Immature natural killer cell (primary cell): ENCODE results near the gene PHYHIPL. TPM values are rescaled to one million over a fixed set of nuclear protein-coding genes. Genes with fewer than 3 reads are reported as not detected.

Experiments used
- DNase-seq, 3 donors: peaks; one replicate each; pipeline ENCODE4 v3.0.0; 2022; ENCODE audit warnings: mixed read lengths in 1 of 3
- H3K27ac Mint-ChIP-seq, 6 donors: one replicate each; pipeline ENCODE4 v1.8.0; 2020; ENCODE audit warnings: mixed read lengths in 6 of 6, mild to moderate bottlenecking in 5 of 6, inconsistent platforms in 4 of 6, moderate library complexity in 3 of 6
- H3K27me3 Mint-ChIP-seq, 3 donors: one replicate each; pipeline ENCODE4 v1.8.0; 2020 to 2021; ENCODE audit warnings: low read depth in 3 of 3, mild to moderate bottlenecking in 3 of 3, mixed read lengths in 3 of 3, moderate library complexity in 3 of 3, inconsistent platforms in 1 of 3
- H3K36me3 Mint-ChIP-seq, 3 donors: one replicate each; pipeline ENCODE4 v1.8.0; 2020; ENCODE audit warnings: mixed read lengths in 3 of 3, inconsistent platforms in 2 of 3, mild to moderate bottlenecking in 2 of 3
- H3K4me1 Mint-ChIP-seq, 2 donors: one replicate each; pipeline ENCODE4 v1.8.0; 2020; ENCODE audit warnings: inconsistent platforms in 2 of 2, mild to moderate bottlenecking in 2 of 2, mixed read lengths in 2 of 2, moderate library complexity in 1 of 2
- H3K4me3 Mint-ChIP-seq, 5 donors: one replicate each; pipeline ENCODE4 v1.8.0; 2020; ENCODE audit warnings: mild to moderate bottlenecking in 5 of 5, mixed read lengths in 5 of 5, inconsistent platforms in 3 of 5, moderate library complexity in 3 of 5
- H3K9me3 Mint-ChIP-seq, 6 donors: one replicate each; pipeline ENCODE4 v1.8.0; 2020; ENCODE audit warnings: mild to moderate bottlenecking in 6 of 6, mixed read lengths in 6 of 6, inconsistent platforms in 4 of 6, moderate library complexity in 3 of 6
- polyA plus RNA-seq, 3 donors: library from polyadenylated mRNA; unstranded; fragments of 300-500 nt; fragmentation: Illumina TruSeq; gene quantifications; one replicate each; pipeline ENCODE4 v1.2.3, GENCODE V29; 2021

The PHYHIPL gene
- polyA plus RNA-seq, 3 donors from 2014 or later = not detected

DNA sequence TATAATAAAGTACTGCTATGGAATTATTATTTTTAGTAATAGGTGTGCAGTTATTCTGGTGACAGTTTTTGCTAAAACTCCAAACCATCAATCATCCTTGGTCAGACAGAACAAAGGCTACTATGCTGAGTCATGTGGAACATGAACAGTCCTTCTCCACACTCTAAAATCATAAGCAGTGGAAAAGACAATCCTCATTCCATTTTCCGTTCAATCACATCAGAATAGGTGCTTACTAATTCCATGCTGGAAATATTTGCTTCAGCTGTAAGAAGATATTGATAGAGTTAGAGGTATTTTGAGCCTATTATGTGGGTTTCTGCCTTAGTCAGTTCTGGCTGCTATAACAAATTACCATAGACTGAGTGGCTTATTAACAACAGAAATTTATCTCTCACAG lies 103.0 kb downstream of the PHYHIPL start:
- Mint-ChIP-seq H3K4me3 (no peak overlapping the region), H3K27ac (no peak overlapping the region), H3K4me1 (no peaks in the 10 kb centered on the region), H3K9me3 (peaks cover 0 to 5% (median 1%) of the 10 kb centered on the region in 6 donors), H3K36me3 (no peaks in the 10 kb centered on the region), H3K27me3 (peaks cover 0 to 3% (median 0%) of the 10 kb centered on the region in 3 donors)
- DNase-seq = no peak

GRCh38 chr10:59279991-59280505 lies 103.6 kb downstream of the PHYHIPL start:
- Mint-ChIP-seq H3K27ac (no peak overlapping the region), H3K9me3 (peaks cover 0 to 4% (median 1%) of the 10 kb centered on the region in 6 donors), H3K36me3 (no peaks in the 10 kb centered on the region), H3K27me3 (peaks cover 0 to 3% (median 0%) of the 10 kb centered on the region in 3 donors), H3K4me1 (no peaks in the 10 kb centered on the region), H3K4me3 (no peak overlapping the region)
- DNase-seq = no peak

- Mint-ChIP-seq H3K4me1 (no peaks in the 10 kb centered on the region), H3K9me3 (peaks cover 0 to 4% (median 0%) of the 10 kb centered on the region in 6 donors), H3K27me3 (peaks cover 0 to 3% (median 0%) of the 10 kb centered on the region in 3 donors)
These were observed 105.4 kb downstream of the PHYHIPL start for GRCh38 chr10:59281861-59282260.

GRCh38 chr10:59283456-59284091 lies 107.1 kb downstream of the PHYHIPL start:
- DNase-seq = no peak
- Mint-ChIP-seq H3K4me3 (no peak overlapping the region), H3K9me3 (peaks cover 0 to 4% (median 0%) of the 10 kb centered on the region in 6 donors), H3K27me3 (peaks cover 0 to 3% (median 2%) of the 10 kb centered on the region in 3 donors), H3K4me1 (no peaks in the 10 kb centered on the region), H3K27ac (no peak overlapping the region), H3K36me3 (no peaks in the 10 kb centered on the region)

More at GRCh38 chr10:59281861-59282260, 105.4 kb downstream of the PHYHIPL start:
- H3K36me3 Mint-ChIP-seq = no peaks in the 10 kb centered on the region
- H3K4me3 Mint-ChIP-seq = no peak overlapping the region
- DNase-seq = no peak
- H3K27ac Mint-ChIP-seq = no peak overlapping the region

GRCh38 chr10:59284118-59284975 lies 107.9 kb downstream of the PHYHIPL start:
- Mint-ChIP-seq H3K36me3 (no peaks in the 10 kb centered on the region), H3K27ac (no peak overlapping the region), H3K9me3 (peaks cover 0 to 4% (median 0%) of the 10 kb centered on the region in 6 donors), H3K4me3 (no peak overlapping the region), H3K27me3 (peaks cover 0 to 3% (median 2%) of the 10 kb centered on the region in 3 donors), H3K4me1 (no peaks in the 10 kb centered on the region)
- no peak for DNase-seq

DNA sequence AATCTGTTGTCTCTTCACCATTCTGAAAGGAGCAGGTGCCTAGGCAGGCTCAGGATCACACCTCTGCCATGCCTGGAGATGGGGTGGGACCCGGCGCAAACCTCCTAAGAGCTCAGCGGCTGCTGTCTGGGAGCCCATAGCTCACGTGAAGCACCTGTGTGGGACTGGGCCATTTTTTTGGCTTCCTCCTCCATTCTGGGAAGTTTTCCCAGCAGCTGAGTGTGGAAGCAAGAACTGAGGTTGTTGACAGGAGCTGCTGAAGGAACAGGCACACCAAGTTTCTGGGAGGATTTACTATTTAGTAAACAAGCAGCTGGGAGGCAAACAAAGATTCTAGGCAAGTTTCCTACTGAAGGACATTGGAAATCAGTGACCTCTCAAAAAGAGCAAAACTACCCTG lies 108.6 kb downstream of the PHYHIPL start:
- Mint-ChIP-seq H3K36me3 (no peaks in the 10 kb centered on the region), H3K27me3 (peaks cover 0 to 3% (median 2%) of the 10 kb centered on the region in 3 donors), H3K4me1 (no peaks in the 10 kb centered on the region), H3K27ac (no peak overlapping the region), H3K9me3 (peaks cover 0 to 6% (median 0%) of the 10 kb centered on the region in 6 donors), H3K4me3 (no peak overlapping the region)
- no peak for DNase-seq

GRCh38 chr10:59285848-59286247 lies 109.4 kb downstream of the PHYHIPL start:
- no peak overlapping the region for H3K27ac Mint-ChIP-seq
- DNase-seq = no peak
- peaks cover 0 to 6% (median 0%) of the 10 kb centered on the region in 6 donors for H3K9me3 Mint-ChIP-seq
- H3K4me3 Mint-ChIP-seq = no peak overlapping the region
- H3K27me3 Mint-ChIP-seq = peaks cover 0 to 3% (median 2%) of the 10 kb centered on the region in 3 donors
- H3K36me3 Mint-ChIP-seq = no peaks in the 10 kb centered on the region
- H3K4me1 Mint-ChIP-seq = no peaks in the 10 kb centered on the region

DNA sequence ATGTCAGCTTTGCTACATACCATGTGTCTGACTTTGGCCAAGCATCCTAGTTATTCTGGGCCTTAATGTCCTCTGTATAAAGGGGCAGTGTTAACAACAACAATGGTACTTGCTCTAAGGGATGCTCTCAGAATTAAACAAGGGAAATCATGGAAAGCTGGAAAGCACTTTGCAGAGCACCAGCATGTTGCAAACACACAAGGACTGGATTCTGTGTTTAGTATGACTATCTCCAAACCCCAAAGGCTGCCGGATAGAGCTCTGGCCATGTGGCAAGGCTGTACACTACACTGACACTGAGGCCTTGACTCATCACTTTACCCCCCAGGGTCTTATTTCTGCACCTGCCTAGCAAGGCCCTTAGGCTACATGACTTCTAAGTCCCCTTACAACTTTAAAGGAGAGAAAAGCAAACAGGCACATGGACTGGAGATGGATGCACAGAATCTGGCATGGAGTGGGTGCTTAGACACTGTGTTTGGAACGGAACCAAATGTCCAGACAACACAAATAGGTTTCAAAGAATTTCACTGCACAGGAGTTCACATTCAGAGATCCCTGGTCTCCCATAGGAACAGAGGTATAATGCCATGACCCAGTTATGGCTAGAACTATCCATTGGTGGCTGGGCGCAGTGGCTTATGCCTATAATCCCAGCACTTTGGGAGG lies 111.3 kb downstream of the PHYHIPL start:
- H3K4me3 Mint-ChIP-seq = no peak overlapping the region
- H3K36me3 Mint-ChIP-seq = no peaks in the 10 kb centered on the region
- H3K27ac Mint-ChIP-seq = no peak overlapping the region
- peaks cover 0 to 6% (median under 1%) of the 10 kb centered on the region in 6 donors for H3K9me3 Mint-ChIP-seq
- peaks cover 0 to 3% (median 2%) of the 10 kb centered on the region in 3 donors for H3K27me3 Mint-ChIP-seq
- no peak for DNase-seq
- H3K4me1 Mint-ChIP-seq = no peaks in the 10 kb centered on the region

GRCh38 chr10:59289853-59290252 lies 113.4 kb downstream of the PHYHIPL start:
- Mint-ChIP-seq H3K27me3 (peaks cover 0 to 2% (median 0%) of the 10 kb centered on the region in 3 donors), H3K27ac (no peak overlapping the region), H3K36me3 (no peaks in the 10 kb centered on the region), H3K4me3 (no peak overlapping the region), H3K9me3 (peaks cover 0 to 6% (median 3%) of the 10 kb centered on the region in 6 donors), H3K4me1 (no peaks in the 10 kb centered on the region)
- no peak for DNase-seq

DNA sequence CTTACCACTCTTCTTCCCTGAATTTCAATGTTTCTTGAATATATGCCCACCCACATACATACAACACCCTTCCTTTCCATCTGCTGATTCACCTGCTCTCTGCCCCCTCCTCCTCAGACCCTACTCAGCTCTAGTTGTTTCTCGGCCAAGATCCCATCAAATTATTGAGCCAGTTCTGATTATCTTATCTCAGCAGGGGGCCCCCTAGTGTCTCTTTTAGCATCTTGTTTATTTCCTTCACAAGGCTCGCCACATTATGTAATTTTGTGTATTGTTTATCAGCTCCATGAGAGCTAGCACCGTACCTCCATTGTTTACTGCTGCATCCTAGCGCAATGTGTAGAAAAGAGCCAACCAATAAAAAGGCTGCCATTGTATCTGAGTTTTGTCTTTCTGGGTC lies 114.0 kb downstream of the PHYHIPL start:
- Mint-ChIP-seq H3K27ac (no peak overlapping the region), H3K36me3 (no peaks in the 10 kb centered on the region), H3K9me3 (peaks cover 0 to 8% (median 3%) of the 10 kb centered on the region in 6 donors), H3K27me3 (peaks cover 0 to 2% (median 0%) of the 10 kb centered on the region in 3 donors), H3K4me3 (no peak overlapping the region), H3K4me1 (no peaks in the 10 kb centered on the region)
- no peak for DNase-seq

Other genes with a start within 250 kb of the PHYHIPL start
- gene FAM13C, start 185.9 kb downstream of the PHYHIPL start, polyA plus RNA-seq = not detected